Activated CD4-positive, alpha-beta T cell treated with anti-CD3 and anti-CD28 coated beads for 1 hour (primary cell): Measurements from ENCODE around the gene H6PD.

Source experiments
- DNase-seq: peaks from one replicate; pipeline ENCODE4 v3.0.0-alpha.2; 2020

H6PD gene

DNA sequence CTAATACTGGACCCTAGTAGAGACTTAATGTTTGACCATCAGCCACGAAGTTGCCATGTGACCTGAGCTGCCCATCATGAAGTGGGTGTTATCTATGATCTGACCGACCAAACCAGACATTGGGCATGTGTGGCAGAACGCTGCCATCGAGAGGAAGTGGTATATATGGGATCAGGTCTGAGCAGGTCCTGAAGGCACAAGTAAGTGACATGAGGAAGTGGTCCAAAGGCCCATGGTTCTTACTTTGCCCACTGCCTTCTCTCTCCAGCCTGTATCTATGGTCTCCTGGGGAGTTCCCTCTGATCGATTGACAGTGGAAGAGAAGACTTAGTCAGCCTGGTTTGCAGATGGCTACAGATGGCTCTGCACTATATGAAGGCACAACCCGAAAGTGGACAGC lies 66.0 kb downstream of the H6PD start:
- DNase-seq: no peak

- no peak for DNase-seq
Measured at GRCh38 chr1:9302745-9303524, 68.4 kb downstream of the H6PD start.

- DNase-seq: no peak
Measured at GRCh38 chr1:9303916-9304315, 69.3 kb downstream of the H6PD start.

GRCh38 chr1:9305216-9305615 lies 70.6 kb downstream of the H6PD start:
- DNase-seq: no peak

DNA sequence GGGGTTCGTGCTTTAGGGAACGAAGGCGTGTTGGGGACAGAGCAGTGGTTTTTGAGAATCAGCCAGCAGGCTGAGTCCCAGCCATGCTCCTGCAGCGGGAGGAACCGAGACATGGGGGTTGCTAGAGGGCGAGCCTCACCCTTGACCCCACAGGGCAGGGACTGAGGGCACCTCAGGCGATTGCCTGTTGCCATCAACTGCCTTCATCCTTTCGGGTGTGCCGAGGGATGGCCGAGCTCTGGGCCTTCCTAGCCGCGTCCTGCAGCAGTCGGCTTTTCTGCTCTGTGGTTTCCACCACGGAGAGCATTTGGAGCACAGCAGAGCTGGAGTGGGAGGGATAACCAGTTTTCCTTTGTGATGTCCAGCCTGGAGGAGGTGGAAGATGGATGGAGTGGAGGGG lies 71.4 kb downstream of the H6PD start:
- DNase-seq: no peak

DNA sequence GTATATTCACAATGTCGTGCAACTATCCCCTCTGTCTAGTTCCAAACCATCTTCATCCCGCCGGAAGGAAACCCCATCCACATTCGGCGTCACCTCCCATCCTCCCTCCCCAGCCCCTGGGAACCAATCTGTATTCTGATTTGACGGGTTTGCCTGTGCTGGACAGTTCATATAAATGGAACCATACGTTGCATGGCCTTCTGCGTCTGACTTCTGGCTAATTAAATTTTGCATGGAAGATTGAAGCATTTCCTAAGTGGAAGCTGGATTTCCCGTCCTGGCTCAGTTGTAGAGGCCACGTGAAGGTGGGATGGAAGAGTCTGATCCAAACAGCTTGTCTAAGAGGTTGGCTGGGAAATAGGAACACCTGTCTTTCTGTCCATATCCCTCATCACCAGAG lies 72.7 kb downstream of the H6PD start:
- no peak for DNase-seq

DNA sequence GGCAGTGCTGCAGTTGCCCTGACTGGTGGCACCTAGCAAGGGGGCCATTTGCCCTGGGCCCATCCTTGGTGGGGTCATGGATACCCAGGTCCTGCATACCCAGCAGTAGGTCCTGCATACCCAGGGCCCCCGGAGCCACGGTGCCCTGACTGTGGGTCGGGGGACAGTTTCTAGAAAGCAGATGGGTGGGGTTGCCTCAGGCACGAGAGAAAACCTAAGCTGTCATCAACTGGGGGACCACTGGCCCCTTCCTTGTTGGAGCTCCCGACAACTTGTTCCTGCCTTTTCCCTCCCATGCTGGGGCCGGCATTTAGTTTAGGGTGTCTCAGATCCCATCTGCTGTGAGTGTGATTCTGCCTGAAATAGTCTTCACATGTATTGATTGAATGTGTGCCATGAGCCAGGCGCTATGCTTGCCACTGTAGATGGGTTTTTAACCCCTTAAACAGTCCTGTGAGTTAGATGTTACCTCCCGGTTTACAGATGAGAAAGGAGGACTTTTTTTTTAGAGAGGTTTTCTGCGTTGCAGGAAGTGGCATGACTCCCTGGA lies 73.7 kb downstream of the H6PD start:
- DNase-seq: no peak

DNA sequence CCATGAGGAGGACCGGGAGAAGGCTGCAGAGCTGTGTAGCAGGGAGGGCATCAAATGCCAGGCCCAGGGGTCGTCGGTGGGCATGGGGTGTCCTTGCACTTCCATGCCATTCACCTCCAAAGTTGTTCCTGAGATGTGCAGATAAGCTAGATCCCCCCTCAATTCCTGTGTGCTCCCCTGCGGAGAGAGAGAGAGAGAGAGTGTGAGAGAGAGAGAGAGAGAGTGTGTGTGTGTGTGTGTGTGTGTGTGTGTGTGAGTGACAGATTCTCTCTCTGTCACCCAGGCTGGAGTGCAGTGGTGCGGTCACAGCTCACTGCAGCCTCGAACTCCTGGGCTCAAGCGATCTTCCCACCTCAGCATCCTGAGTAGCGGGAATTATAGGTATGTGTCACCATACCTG lies 74.5 kb downstream of the H6PD start:
- DNase-seq: no peak

- DNase-seq: no peak
Measured at GRCh38 chr1:9309991-9310390, 75.4 kb downstream of the H6PD start.

DNA sequence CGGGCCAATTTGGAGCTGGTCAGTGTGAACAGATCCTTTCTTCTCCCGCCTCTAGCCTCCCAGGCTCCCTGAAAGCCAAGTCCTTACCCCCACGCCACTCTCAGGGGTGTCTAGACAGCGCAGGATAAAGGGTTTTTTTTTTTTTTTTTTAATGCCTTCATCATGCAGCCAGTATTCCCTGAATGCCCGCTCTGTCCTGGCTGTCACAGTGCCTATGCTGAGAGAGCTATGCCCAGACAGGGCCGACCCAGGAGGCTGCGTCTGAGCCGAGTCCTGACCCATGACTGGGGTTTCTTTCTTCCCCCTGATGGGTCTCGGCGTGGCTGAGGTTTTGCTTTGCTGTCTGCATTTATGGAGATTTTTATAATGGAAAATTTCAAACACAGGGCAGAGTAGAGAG lies 76.5 kb downstream of the H6PD start:
- no peak for DNase-seq

DNA sequence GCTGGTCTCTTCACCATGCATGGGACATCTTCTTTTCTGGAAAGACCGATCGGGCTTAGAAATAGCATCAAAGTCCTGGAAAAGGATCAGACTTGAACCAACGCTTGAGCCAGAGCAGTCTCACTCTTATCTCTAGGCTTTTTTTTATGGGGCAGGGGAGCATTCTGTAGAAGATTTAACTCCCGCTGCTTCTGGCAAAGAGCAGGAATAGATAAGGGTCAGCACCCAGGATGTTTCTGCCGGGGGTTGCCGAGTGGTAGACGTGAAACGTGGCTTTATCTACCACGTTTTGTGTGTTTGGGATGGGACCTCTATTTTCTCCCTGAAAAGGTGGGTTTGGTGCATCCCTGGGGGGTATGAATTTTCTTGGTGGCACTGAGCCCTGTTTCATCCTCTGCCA lies 76.9 kb downstream of the H6PD start:
- DNase-seq: no peak

DNA sequence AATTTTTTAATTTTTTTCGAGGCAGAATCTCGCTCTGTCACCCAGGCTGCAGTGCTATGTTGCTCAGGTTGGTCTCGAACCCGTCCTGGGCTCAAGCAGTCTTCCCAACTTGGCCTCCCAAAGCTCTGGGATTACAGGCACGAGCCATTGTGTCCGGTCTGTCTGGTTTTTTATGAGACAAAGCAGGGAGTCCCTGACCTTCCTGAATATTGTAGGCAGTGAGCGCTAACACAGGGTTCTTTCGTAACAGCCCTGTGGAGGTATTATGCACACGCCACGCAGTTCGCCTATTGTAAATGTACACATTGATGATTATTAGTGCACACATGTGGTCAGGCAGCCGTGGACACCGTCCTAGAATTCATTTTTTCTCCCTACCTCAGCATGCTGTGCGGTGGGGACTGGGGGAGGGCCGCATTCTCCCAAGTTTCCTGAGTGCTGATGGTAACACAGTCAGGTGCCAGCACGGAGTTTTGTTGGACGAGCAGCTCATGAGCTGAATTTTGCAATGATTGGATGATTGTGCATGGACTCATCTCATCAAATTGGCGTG lies 77.7 kb downstream of the H6PD start:
- DNase-seq: no peak

DNA sequence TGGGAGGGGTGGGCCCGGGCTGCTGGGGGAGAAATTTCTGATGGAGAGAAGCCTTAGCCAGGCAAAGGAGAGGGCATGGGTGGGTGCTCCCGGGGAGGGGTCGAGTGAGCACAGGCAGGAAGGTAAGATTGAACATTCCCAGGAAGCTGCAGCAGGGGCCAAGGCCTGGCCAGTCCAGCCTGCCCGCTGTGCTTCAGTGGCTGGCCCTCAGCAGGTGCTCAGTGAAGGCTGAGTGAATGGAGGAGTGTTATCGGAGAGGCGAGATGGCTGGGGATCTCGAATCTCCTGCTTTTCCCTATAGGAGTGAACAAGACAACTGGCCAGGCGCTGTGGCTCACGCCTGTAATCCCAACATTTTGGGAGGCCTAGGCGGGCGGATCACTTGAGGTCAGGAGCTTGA lies 79.0 kb downstream of the H6PD start:
- no peak for DNase-seq

DNA sequence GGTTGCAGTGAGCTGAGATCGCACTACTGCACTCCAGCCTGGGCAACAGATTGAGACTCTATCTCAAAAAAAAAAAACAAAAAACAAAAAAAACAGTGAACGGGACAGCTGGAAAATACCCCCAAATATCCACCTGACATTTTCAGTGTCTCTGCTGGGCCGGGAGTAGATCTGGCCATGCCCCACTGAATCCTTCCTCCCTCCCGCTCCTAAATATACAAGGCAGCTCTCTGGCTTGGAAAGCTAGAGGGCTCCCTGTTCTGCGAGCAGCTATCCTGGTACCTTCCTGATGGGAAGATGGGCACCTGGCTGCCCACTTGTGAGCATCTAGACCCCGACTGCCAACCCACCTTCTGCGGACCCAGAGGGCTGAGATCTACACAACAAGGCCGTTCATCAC lies 79.5 kb downstream of the H6PD start:
- no peak for DNase-seq

- no peak for DNase-seq
Measured at GRCh38 chr1:9314711-9315379, 80.3 kb downstream of the H6PD start.

DNA sequence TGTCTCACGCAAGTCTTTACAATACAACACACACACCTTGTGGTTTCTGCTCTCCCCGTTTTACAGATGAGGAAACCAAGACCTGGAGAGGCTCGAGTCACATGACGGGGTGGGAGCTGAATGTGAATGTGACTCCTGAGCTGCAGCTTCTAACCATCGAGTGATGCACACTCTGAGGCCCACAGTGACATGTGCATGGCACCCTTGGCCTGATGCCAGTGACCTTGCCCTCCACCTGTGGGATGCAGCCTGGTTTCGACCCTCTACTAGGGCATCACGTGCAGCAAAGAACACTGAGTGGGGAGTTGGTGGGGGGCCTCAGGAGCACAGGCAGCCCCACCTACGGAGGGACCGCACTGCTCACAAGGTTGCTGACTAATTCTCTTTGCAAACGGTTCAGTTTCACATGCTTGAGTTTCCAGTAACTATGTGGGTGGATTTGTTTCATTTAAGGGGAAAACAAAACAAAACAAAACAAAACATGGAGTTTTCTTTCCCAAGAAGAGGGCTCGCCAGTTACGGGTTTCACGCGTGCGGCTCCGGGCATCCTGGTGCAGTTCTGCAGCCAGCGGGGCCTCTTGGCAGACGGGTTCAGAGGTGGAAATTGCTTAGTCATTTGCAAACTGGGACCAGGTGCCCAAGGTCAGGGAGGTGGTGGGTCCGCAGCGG lies 81.0 kb downstream of the H6PD start:
- no peak for DNase-seq

GRCh38 chr1:9316080-9316444 lies 81.5 kb downstream of the H6PD start:
- DNase-seq: no peak

GRCh38 chr1:9316512-9316911 lies 81.9 kb downstream of the H6PD start:
- no peak for DNase-seq

DNA sequence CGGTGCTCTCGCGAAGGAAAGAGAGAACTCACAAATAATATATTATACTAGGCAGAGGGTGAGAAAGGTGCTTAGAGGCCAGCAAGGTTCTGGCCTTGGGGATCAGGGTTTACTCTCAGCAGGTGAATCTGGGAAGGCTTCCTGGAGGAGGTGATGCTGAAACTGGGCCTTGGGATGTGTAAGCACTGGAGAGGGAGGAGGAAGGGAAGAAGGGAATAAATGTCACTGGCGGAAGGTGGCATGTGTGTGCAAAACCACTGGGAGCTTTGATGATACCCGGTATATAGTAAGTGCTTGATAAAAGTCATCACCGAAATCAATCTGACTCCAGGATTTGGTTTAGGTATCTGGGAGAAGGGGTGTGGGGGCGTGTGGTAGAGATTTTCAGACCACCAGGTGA lies 82.5 kb downstream of the H6PD start:
- DNase-seq: no peak

DNA sequence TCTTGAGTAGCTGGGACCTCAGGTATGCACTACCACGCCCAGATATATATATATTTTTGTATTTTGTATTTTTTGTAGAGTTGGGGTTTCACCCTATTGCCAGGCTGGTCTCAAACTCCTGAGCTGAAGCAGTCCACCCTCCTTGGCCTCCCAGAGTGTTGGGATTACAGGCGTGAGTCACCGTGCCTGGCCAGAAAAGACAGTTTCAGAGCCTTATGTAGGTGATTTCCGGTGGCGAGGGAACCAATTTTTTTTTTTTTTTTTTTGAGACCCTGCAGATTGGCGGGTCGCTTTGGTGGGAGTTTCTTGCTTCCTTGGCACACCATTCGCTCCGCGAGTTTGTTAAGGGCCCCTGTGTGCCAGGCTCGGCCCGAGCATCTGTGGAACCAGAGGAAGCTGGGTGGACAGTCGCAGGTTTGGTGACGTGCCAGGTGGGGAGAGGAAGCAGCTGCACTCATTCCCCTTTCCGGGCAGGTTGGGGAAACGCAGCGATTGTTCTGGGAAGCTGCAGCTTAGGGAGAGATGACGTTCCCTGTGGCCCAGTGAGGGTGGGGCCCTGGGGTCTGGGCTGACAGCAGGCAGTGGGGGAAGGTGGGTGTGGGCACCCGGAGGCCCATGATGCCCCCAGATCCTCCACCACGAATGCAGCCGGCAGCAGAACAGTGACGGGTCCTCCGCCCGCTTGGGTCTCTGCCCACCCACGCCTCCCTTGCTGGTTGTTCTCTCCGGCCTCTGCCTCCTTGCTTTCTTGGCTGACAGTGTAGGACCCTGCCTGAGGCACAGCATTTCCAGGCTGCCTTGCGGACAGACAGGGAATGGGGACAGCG lies 83.2 kb downstream of the H6PD start:
- DNase-seq: no peak

DNA sequence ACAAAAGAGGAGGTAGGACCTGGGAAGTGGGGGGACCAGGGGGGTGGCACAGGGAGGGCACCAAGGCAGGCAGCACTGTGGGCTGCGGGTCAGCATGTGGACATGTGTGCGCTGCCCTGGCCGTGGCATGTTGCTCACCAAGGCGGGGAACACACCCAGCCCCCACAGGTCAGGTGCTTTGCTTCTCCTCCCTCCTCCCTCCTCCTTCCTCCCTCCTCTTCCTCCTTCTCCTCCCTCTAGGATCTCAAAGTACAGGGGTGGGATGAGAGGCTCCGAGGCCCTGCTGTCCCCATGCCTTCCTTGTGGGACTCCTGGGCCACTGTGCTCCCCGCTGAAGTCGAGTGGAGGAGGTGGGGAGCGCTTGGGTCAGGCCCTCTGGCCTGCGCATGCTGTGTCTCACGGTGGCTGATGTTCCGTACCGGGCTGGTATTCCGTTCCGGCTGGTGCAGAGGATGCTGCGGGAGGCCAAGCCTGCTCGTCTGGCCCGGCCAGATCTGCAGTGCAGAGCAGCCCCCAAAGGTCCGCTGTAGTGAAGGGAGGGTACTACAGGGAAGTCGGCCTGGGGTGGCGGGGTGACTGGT lies 84.7 kb downstream of the H6PD start:
- DNase-seq: no peak

- no peak for DNase-seq
Measured at GRCh38 chr1:9319789-9320519, 85.4 kb downstream of the H6PD start.
